ENCODE results near the gene EGR4. TPM values are rescaled to one million over a fixed set of nuclear protein-coding genes. Genes with fewer than 3 reads are reported as not detected.

The EGR4 gene
- total and polyA plus RNA-seq, 2 donors = 0.05 to 0.14 TPM

DNA sequence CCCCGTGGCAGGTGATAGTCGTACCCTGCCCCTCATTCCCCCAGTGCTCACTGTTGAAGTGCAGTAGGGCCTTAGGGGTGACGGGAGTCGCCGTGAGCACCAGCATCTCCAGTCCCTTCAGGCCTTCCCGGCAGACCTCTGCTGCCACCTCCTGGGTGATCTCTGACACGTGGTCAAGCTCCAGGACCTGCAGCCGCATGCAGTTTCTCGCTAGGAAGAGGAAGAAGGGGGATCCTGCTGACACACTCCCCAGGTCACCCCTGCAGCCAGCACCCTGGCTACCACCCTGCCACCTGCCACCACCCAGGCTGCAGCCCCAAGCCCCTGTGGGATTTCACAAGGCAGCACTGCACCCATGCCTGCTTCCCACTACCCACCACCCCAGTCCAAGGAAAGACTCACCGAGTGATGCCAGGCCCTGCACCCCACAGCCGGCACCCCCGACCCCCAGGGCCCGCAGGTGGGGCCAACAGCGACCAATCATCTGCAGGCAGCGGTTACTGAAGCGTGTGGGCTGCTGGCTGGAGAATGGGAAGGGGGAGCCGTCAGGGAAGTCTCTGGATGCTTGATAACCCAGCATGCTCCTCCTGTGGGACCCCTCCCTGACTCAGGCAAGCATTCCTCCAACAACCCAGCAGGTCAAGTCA, 32.9 kb downstream of the EGR4 start:
- Histone ChIP-seq H3K4me1 (ENCODE audit: control insufficient read depth in 2 of 2, insufficient read depth in 2 of 2, low read length in 2 of 2) (no peaks in the 10 kb centered on the region), H3K36me3 (ENCODE audit: control insufficient read depth in 2 of 2, insufficient read depth in 2 of 2, low read length in 1 of 2) (peaks cover 21 to 32% of the 10 kb centered on the region in 2 donors)
- DNase-seq (ENCODE audit: low read depth in 6 of 9, low spot score in 9 of 9) = no peak

DNA sequence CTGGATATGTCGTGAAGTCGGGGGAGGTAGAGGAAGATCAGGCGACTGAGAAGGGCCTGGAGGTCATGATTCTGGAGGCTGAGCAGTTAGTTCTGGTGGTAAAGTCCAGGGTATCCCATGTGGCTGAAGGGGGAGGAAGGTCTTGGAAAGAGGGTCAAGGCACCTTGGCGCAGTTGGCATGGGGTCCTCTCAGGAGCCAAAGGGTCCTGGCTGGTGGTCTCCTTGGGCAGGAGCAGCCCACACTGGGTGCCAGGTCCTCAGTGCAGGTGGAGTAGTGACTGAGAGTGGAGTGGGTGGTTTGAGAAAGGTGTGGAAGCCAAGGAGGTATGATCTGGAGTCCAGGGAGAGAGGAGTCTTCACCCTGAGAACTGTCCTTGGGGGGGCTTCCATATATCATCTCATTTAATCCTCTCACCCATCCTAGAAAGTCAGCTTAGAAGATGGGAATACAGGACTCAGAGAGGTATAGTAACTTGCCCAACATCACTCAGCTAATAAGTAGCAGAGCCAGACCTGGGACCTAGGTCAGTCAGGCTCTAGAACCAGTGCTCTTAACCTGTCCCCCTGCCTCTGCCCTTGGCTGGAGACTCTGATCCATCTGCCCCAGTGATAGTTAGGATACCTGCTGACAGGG, 33.5 kb downstream of the EGR4 start:
- no peaks in the 10 kb centered on the region for H3K4me1 ChIP-seq (ENCODE audit: control insufficient read depth in 2 of 2, insufficient read depth in 2 of 2, low read length in 2 of 2)
- H3K4me3 ChIP-seq (ENCODE audit: low read length in 2 of 2) = no peak overlapping the region
- H3K36me3 ChIP-seq (ENCODE audit: control insufficient read depth in 2 of 2, insufficient read depth in 2 of 2, low read length in 1 of 2) = peaks cover 28 to 37% of the 10 kb centered on the region in 2 donors
- WGBS = 84% methylated on average over 4 of the region's 4 CpGs
- H3K27ac ChIP-seq (ENCODE audit: low read depth in 1 of 2, low read length in 1 of 2) = no peak overlapping the region
- H3K27me3 ChIP-seq (ENCODE audit: control insufficient read depth in 2 of 2, insufficient read depth in 1 of 2, low read length in 1 of 2) = no peaks in the 10 kb centered on the region
- no peak for DNase-seq (ENCODE audit: low read depth in 6 of 9, low spot score in 9 of 9)
- H3K9me3 ChIP-seq (ENCODE audit: control insufficient read depth in 2 of 2, insufficient read depth in 1 of 2, low read length in 1 of 2) = no peaks in the 10 kb centered on the region

More for the DNA sequence above, 32.9 kb downstream of the EGR4 start:
- WGBS = 91% methylated on average over 17 of the region's 17 CpGs
- no peak overlapping the region for H3K27ac ChIP-seq (ENCODE audit: low read depth in 1 of 2, low read length in 1 of 2)
- no peaks in the 10 kb centered on the region for H3K27me3 ChIP-seq (ENCODE audit: control insufficient read depth in 2 of 2, insufficient read depth in 1 of 2, low read length in 1 of 2)
- H3K4me3 ChIP-seq (ENCODE audit: low read length in 2 of 2) = no peak overlapping the region
- no peaks in the 10 kb centered on the region for H3K9me3 ChIP-seq (ENCODE audit: control insufficient read depth in 2 of 2, insufficient read depth in 1 of 2, low read length in 1 of 2)

DNA sequence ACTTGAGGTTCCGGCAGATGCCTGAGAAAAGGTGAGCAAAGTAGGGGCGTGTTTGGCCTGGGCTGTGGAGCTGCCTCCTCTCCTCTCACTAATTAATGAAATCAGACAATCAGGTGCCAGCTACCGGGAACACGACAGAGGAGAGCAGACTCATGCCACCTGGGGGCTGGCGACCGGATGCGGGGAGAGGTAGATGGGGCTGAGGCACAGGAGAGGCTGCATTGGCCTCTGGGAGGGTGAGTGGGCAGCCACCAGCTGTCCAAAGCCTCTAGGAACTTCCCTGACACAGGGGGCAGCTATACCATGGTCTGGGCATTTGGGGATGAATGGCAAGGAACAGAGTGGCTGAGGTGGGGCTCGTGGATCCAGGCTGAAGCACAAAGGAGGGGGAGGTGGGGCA, 34.1 kb downstream of the EGR4 start:
- DNase-seq (ENCODE audit: low read depth in 6 of 9, low spot score in 9 of 9) = no peak
- no peaks in the 10 kb centered on the region for H3K9me3 ChIP-seq (ENCODE audit: control insufficient read depth in 2 of 2, insufficient read depth in 1 of 2, low read length in 1 of 2)
- 98% methylated on average over 8 of the region's 8 CpGs for WGBS
- H3K4me1 ChIP-seq (ENCODE audit: control insufficient read depth in 2 of 2, insufficient read depth in 2 of 2, low read length in 2 of 2) = no peaks in the 10 kb centered on the region
- no peaks in the 10 kb centered on the region for H3K27me3 ChIP-seq (ENCODE audit: control insufficient read depth in 2 of 2, insufficient read depth in 1 of 2, low read length in 1 of 2)
- no peak overlapping the region for H3K27ac ChIP-seq (ENCODE audit: low read depth in 1 of 2, low read length in 1 of 2)
- peaks cover 30 to 40% of the 10 kb centered on the region in 2 donors for H3K36me3 ChIP-seq (ENCODE audit: control insufficient read depth in 2 of 2, insufficient read depth in 2 of 2, low read length in 1 of 2)
- H3K4me3 ChIP-seq (ENCODE audit: low read length in 2 of 2) = no peak overlapping the region

DNA sequence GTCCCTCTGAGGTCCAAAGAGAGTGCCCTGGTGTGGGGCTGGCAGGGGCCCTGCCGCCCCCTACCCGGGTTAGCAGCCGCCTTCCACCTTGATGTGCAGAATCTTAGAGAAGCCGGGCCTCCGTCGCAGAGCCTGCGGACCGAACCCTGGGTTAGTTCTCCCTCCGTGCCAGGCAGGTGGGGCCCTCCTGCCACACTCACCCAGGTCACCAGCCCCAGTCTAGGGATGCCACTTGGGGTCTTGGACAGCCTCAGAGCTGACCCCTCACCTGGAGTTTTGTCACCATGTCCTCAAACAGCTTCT, 34.5 kb downstream of the EGR4 start:
- H3K4me3 ChIP-seq (ENCODE audit: low read length in 2 of 2) = no peak overlapping the region
- H3K9me3 ChIP-seq (ENCODE audit: control insufficient read depth in 2 of 2, insufficient read depth in 1 of 2, low read length in 1 of 2) = no peaks in the 10 kb centered on the region
- no peak overlapping the region for H3K27ac ChIP-seq (ENCODE audit: low read depth in 1 of 2, low read length in 1 of 2)
- H3K27me3 ChIP-seq (ENCODE audit: control insufficient read depth in 2 of 2, insufficient read depth in 1 of 2, low read length in 1 of 2) = no peaks in the 10 kb centered on the region
- 97% methylated on average over 9 of the region's 9 CpGs for WGBS
- no peak for DNase-seq (ENCODE audit: low read depth in 6 of 9, low spot score in 9 of 9)
- no peaks in the 10 kb centered on the region for H3K4me1 ChIP-seq (ENCODE audit: control insufficient read depth in 2 of 2, insufficient read depth in 2 of 2, low read length in 2 of 2)
- peaks cover 33 to 40% of the 10 kb centered on the region in 2 donors for H3K36me3 ChIP-seq (ENCODE audit: control insufficient read depth in 2 of 2, insufficient read depth in 2 of 2, low read length in 1 of 2)

- Histone ChIP-seq H3K27ac (ENCODE audit: low read depth in 1 of 2, low read length in 1 of 2) (no peak overlapping the region), H3K4me3 (ENCODE audit: low read length in 2 of 2) (no peak overlapping the region), H3K9me3 (ENCODE audit: control insufficient read depth in 2 of 2, insufficient read depth in 1 of 2, low read length in 1 of 2) (no peaks in the 10 kb centered on the region), H3K36me3 (ENCODE audit: control insufficient read depth in 2 of 2, insufficient read depth in 2 of 2, low read length in 1 of 2) (peaks cover 38 to 40% of the 10 kb centered on the region in 2 donors), H3K4me1 (ENCODE audit: control insufficient read depth in 2 of 2, insufficient read depth in 2 of 2, low read length in 2 of 2) (no peaks in the 10 kb centered on the region), H3K27me3 (ENCODE audit: control insufficient read depth in 2 of 2, insufficient read depth in 1 of 2, low read length in 1 of 2) (no peaks in the 10 kb centered on the region)
- WGBS = 97% methylated on average over 8 of the region's 8 CpGs
- no peak for DNase-seq (ENCODE audit: low read depth in 6 of 9, low spot score in 9 of 9)
Measured at GRCh38 chr2:73258186-73258912, 35.0 kb downstream of the EGR4 start.

- Histone ChIP-seq H3K4me3 (ENCODE audit: low read length in 2 of 2) (no peak overlapping the region), H3K27me3 (ENCODE audit: control insufficient read depth in 2 of 2, insufficient read depth in 1 of 2, low read length in 1 of 2) (no peaks in the 10 kb centered on the region), H3K27ac (ENCODE audit: low read depth in 1 of 2, low read length in 1 of 2) (no peak overlapping the region), H3K36me3 (ENCODE audit: control insufficient read depth in 2 of 2, insufficient read depth in 2 of 2, low read length in 1 of 2) (peaks cover 46 to 48% of the 10 kb centered on the region in 2 donors), H3K4me1 (ENCODE audit: control insufficient read depth in 2 of 2, insufficient read depth in 2 of 2, low read length in 2 of 2) (no peaks in the 10 kb centered on the region), H3K9me3 (ENCODE audit: control insufficient read depth in 2 of 2, insufficient read depth in 1 of 2, low read length in 1 of 2) (no peaks in the 10 kb centered on the region)
- DNase-seq (ENCODE audit: low read depth in 6 of 9, low spot score in 9 of 9) = no peak
- 79% methylated on average over 10 of the region's 10 CpGs for WGBS
Measured at GRCh38 chr2:73257425-73258125, 35.8 kb downstream of the EGR4 start.

GRCh38 chr2:73257021-73257420, 36.3 kb downstream of the EGR4 start:
- no peaks in the 10 kb centered on the region for H3K9me3 ChIP-seq (ENCODE audit: control insufficient read depth in 2 of 2, insufficient read depth in 1 of 2, low read length in 1 of 2)
- no peak overlapping the region for H3K4me3 ChIP-seq (ENCODE audit: low read length in 2 of 2)
- no peak overlapping the region for H3K27ac ChIP-seq (ENCODE audit: low read depth in 1 of 2, low read length in 1 of 2)
- H3K4me1 ChIP-seq (ENCODE audit: control insufficient read depth in 2 of 2, insufficient read depth in 2 of 2, low read length in 2 of 2) = no peaks in the 10 kb centered on the region
- DNase-seq (ENCODE audit: low read depth in 6 of 9, low spot score in 9 of 9) = no peak
- H3K27me3 ChIP-seq (ENCODE audit: control insufficient read depth in 2 of 2, insufficient read depth in 1 of 2, low read length in 1 of 2) = no peaks in the 10 kb centered on the region
- peaks cover 51 to 53% of the 10 kb centered on the region in 2 donors for H3K36me3 ChIP-seq (ENCODE audit: control insufficient read depth in 2 of 2, insufficient read depth in 2 of 2, low read length in 1 of 2)
- 97% methylated on average over 2 of the region's 2 CpGs for WGBS

GRCh38 chr2:73256618-73256922, 36.8 kb downstream of the EGR4 start:
- no peaks in the 10 kb centered on the region for H3K4me1 ChIP-seq (ENCODE audit: control insufficient read depth in 2 of 2, insufficient read depth in 2 of 2, low read length in 2 of 2)
- no peaks in the 10 kb centered on the region for H3K27me3 ChIP-seq (ENCODE audit: control insufficient read depth in 2 of 2, insufficient read depth in 1 of 2, low read length in 1 of 2)
- DNase-seq (ENCODE audit: low read depth in 6 of 9, low spot score in 9 of 9) = no peak
- peaks cover 56 to 58% of the 10 kb centered on the region in 2 donors for H3K36me3 ChIP-seq (ENCODE audit: control insufficient read depth in 2 of 2, insufficient read depth in 2 of 2, low read length in 1 of 2)
- H3K4me3 ChIP-seq (ENCODE audit: low read length in 2 of 2) = no peak overlapping the region
- no peaks in the 10 kb centered on the region for H3K9me3 ChIP-seq (ENCODE audit: control insufficient read depth in 2 of 2, insufficient read depth in 1 of 2, low read length in 1 of 2)
- WGBS = 98% methylated on average over 1 of the region's 1 CpG
- H3K27ac ChIP-seq (ENCODE audit: low read depth in 1 of 2, low read length in 1 of 2) = no peak overlapping the region

Measured in thymus (tissue), 11 donors.